ENCODE measurements around the gene ZNF219. TPM values are rescaled to one million over a fixed set of nuclear protein-coding genes. Genes with fewer than 3 reads are reported as not detected.

ZNF219 gene
- total and polyA plus RNA-seq, 2 of the 13 experiments (the other 11 are each of a cell fraction or from before 2014, with no cell fraction given) = 34.5 to 36.6 TPM

DNA sequence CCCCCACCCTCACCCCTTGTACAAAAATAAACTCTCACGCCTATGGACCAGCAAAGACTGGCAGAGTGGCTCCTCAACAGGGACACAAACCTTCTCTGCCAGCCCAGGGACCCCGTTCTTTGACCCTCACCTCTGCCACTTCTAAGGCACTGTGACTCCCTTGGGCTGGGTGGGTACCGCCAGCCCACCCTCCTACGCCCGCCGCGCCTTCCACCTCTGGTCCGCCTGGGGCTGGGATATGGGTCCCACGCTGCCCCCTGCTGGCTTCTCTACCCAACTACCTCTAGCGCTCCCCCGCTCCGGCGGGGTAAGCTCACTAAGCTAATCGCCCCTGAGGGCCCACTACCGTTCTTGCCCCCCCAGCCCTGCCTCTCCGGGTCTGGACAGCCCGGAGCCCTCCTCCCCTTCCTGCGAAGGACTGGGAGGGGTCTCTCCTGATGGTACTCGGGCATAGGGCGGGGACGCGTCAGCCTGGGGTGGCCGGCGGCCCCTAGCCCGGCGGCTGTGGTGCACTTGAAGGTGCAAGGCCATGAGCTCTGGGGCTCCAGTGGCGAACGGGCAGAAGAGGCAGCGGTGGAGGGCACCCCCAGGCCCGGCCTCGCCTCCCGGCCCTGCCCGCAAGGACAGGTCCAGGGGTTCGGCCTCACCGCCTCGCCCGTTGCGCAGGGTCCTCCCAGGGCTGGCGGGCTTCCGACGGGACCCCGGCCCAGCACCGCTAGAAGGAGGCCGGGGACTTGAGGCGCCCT lies 8.1 kb downstream of the ZNF219 start (continued):
- TF ChIP-seq NCOR1 (IDR thresholded peaks at IDR 0.05; ENCODE audit: borderline replicate concordance, low read length) = no peak
- no peak for TF ChIP-seq TOPORS (CRISPR knock-in tag; IDR thresholded peaks at IDR 0.05)
- peak in 1 of 2 experiments; percentile 17; a peak in 1 of 4 replicates for TF ChIP-seq POLR2A (IDR thresholded peaks at IDR 0.05; ENCODE audit: insufficient read depth in 1 of 2, low read depth in 2 of 2, low read length in 2 of 2)
- TF ChIP-seq, protein P1, sequence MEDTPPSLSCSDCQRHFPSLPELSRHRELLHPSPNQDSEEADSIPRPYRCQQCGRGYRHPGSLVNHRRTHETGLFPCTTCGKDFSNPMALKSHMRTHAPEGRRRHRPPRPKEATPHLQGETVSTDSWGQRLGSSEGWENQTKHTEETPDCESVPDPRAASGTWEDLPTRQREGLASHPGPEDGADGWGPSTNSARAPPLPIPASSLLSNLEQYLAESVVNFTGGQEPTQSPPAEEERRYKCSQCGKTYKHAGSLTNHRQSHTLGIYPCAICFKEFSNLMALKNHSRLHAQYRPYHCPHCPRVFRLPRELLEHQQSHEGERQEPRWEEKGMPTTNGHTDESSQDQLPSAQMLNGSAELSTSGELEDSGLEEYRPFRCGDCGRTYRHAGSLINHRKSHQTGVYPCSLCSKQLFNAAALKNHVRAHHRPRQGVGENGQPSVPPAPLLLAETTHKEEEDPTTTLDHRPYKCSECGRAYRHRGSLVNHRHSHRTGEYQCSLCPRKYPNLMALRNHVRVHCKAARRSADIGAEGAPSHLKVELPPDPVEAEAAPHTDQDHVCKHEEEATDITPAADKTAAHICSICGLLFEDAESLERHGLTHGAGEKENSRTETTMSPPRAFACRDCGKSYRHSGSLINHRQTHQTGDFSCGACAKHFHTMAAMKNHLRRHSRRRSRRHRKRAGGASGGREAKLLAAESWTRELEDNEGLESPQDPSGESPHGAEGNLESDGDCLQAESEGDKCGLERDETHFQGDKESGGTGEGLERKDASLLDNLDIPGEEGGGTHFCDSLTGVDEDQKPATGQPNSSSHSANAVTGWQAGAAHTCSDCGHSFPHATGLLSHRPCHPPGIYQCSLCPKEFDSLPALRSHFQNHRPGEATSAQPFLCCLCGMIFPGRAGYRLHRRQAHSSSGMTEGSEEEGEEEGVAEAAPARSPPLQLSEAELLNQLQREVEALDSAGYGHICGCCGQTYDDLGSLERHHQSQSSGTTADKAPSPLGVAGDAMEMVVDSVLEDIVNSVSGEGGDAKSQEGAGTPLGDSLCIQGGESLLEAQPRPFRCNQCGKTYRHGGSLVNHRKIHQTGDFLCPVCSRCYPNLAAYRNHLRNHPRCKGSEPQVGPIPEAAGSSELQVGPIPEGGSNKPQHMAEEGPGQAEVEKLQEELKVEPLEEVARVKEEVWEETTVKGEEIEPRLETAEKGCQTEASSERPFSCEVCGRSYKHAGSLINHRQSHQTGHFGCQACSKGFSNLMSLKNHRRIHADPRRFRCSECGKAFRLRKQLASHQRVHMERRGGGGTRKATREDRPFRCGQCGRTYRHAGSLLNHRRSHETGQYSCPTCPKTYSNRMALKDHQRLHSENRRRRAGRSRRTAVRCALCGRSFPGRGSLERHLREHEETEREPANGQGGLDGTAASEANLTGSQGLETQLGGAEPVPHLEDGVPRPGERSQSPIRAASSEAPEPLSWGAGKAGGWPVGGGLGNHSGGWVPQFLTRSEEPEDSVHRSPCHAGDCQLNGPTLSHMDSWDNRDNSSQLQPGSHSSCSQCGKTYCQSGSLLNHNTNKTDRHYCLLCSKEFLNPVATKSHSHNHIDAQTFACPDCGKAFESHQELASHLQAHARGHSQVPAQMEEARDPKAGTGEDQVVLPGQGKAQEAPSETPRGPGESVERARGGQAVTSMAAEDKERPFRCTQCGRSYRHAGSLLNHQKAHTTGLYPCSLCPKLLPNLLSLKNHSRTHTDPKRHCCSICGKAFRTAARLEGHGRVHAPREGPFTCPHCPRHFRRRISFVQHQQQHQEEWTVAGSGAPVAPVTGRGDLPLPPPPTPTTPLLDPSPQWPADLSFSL (CRISPR knock-in tag; IDR thresholded peaks at IDR 0.05) = 0 out of 2 replicates have a peak, but pooled peaks have one; percentile 32
- no peak for TF ChIP-seq KAT8 (CRISPR knock-in tag; IDR thresholded peaks at IDR 0.05)
- TF ChIP-seq, protein P2, sequence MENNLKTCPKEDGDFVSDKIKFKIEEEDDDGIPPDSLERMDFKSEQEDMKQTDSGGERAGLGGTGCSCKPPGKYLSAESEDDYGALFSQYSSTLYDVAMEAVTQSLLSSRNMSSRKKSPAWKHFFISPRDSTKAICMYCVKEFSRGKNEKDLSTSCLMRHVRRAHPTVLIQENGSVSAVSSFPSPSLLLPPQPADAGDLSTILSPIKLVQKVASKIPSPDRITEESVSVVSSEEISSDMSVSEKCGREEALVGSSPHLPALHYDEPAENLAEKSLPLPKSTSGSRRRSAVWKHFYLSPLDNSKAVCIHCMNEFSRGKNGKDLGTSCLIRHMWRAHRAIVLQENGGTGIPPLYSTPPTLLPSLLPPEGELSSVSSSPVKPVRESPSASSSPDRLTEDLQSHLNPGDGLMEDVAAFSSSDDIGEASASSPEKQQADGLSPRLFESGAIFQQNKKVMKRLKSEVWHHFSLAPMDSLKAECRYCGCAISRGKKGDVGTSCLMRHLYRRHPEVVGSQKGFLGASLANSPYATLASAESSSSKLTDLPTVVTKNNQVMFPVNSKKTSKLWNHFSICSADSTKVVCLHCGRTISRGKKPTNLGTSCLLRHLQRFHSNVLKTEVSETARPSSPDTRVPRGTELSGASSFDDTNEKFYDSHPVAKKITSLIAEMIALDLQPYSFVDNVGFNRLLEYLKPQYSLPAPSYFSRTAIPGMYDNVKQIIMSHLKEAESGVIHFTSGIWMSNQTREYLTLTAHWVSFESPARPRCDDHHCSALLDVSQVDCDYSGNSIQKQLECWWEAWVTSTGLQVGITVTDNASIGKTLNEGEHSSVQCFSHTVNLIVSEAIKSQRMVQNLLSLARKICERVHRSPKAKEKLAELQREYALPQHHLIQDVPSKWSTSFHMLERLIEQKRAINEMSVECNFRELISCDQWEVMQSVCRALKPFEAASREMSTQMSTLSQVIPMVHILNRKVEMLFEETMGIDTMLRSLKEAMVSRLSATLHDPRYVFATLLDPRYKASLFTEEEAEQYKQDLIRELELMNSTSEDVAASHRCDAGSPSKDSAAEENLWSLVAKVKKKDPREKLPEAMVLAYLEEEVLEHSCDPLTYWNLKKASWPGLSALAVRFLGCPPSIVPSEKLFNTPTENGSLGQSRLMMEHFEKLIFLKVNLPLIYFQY (CRISPR knock-in tag; IDR thresholded peaks at IDR 0.05; ENCODE audit: borderline replicate concordance) = no peak
- TF ChIP-seq BCL6 (CRISPR knock-in tag; IDR thresholded peaks at IDR 0.05) = no peak
- no peak for TF ChIP-seq RFX1 (IDR thresholded peaks at IDR 0.05)
- no peak for TF ChIP-seq NFE2 (CRISPR knock-in tag; IDR thresholded peaks at IDR 0.05)
- no peak for TF ChIP-seq ZNF329 (CRISPR knock-in tag; IDR thresholded peaks at IDR 0.05; ENCODE audit: low read depth)
- TF ChIP-seq ZNF816 (CRISPR knock-in tag; IDR thresholded peaks at IDR 0.05; ENCODE audit: borderline replicate concordance) = no peak
- TF ChIP-seq ZNF333 (CRISPR knock-in tag; IDR thresholded peaks at IDR 0.05; ENCODE audit: borderline replicate concordance) = peak; percentile 47; the same call in 1 of the 2 replicates
- no peak for TF ChIP-seq TCF7 (IDR thresholded peaks at IDR 0.05; ENCODE audit: low read depth)
- TF ChIP-seq RBM22 (optimal IDR thresholded peaks at IDR 0.05; ENCODE audit: low read length) = peak; percentile 89
- TF ChIP-seq GABPA (IDR thresholded peaks at IDR 0.05; ENCODE audit: low read depth, low read length) = no peak
- 0 out of 2 replicates have a peak, but pooled peaks have one; percentile 11 for TF ChIP-seq GABPA (CRISPR knock-in tag; IDR thresholded peaks at IDR 0.05; ENCODE audit: low read depth)
- no peak for TF ChIP-seq BHLHE40 (IDR thresholded peaks at IDR 0.05; ENCODE audit: low read length)
- no peak for TF ChIP-seq KMT2A (CRISPR knock-in tag; IDR thresholded peaks at IDR 0.05)

Data from HepG2 (cell line).